ENCODE results near the gene C1GALT1. TPM values are rescaled to one million over a fixed set of nuclear protein-coding genes. Genes with fewer than 3 reads are reported as not detected.
"Not testable (repeated sequence)": the region's sequence is repeated elsewhere in the genome, so short reads cannot be mapped to it uniquely, and the experiment has no call there.

C1GALT1 gene
- total RNA-seq, 3 donors from 2014 or later = 23.3 to 38.9 (median 30.1) TPM

- ATAC-seq = no peak
Measured at GRCh38 chr7:7237201-7237977, 55.0 kb downstream of the C1GALT1 start.

GRCh38 chr7:7237978-7238267, 55.6 kb downstream of the C1GALT1 start:
- intact Hi-C loops (cut with DNase I, micrococcal nuclease) = no loop called here
- ATAC-seq = no peak

More at GRCh38 chr7:7237201-7237977, 55.0 kb downstream of the C1GALT1 start:
- Histone ChIP-seq H3K4me3 (no peak overlapping the region), H3K9me3 (no peaks in the 10 kb centered on the region), H3K36me3 (ENCODE audit: low read depth) (no peaks in the 10 kb centered on the region), H3K4me1 (ENCODE audit: low read depth) (no peaks in the 10 kb centered on the region)
- TF ChIP-seq CTCF (IDR thresholded peaks at IDR 0.05) = no peak
- no peak for DNase-seq
- intact Hi-C loops (cut with DNase I, micrococcal nuclease) = no loop called here

GRCh38 chr7:7239346-7239745, 57.0 kb downstream of the C1GALT1 start:
- no peak for ATAC-seq
- Histone ChIP-seq H3K9me3 (no peaks in the 10 kb centered on the region), H3K4me1 (ENCODE audit: low read depth) (no peaks in the 10 kb centered on the region), H3K4me3 (no peak overlapping the region), H3K36me3 (ENCODE audit: low read depth) (no peaks in the 10 kb centered on the region)
- TF ChIP-seq CTCF (IDR thresholded peaks at IDR 0.05) = no peak
- DNase-seq = no peak
- intact Hi-C loops (cut with DNase I, micrococcal nuclease) = no loop called here

More at GRCh38 chr7:7237978-7238267, 55.6 kb downstream of the C1GALT1 start:
- Histone ChIP-seq H3K9me3 (no peaks in the 10 kb centered on the region), H3K4me3 (no peak overlapping the region), H3K36me3 (ENCODE audit: low read depth) (no peaks in the 10 kb centered on the region), H3K4me1 (ENCODE audit: low read depth) (no peaks in the 10 kb centered on the region)
- no peak for TF ChIP-seq CTCF (IDR thresholded peaks at IDR 0.05)
- DNase-seq = no peak

GRCh38 chr7:7242899-7243298, 60.6 kb downstream of the C1GALT1 start:
- ATAC-seq = no peak
- Histone ChIP-seq H3K4me1 (ENCODE audit: low read depth) (no peaks in the 10 kb centered on the region), H3K36me3 (ENCODE audit: low read depth) (no peaks in the 10 kb centered on the region), H3K9me3 (no peaks in the 10 kb centered on the region), H3K4me3 (no peak overlapping the region)
- no peak for TF ChIP-seq CTCF (IDR thresholded peaks at IDR 0.05)
- intact Hi-C loops (cut with DNase I, micrococcal nuclease) = no loop called here
- DNase-seq = no peak

- ATAC-seq; H3K4me1 ChIP-seq (ENCODE audit: low read depth); intact Hi-C loops (cut with DNase I, micrococcal nuclease); H3K4me3 ChIP-seq; H3K36me3 ChIP-seq (ENCODE audit: low read depth); H3K9me3 ChIP-seq; DNase-seq: not testable (repeated sequence)
Measured at GRCh38 chr7:7245233-7245632, 62.9 kb downstream of the C1GALT1 start.

GRCh38 chr7:7246223-7246622, 63.9 kb downstream of the C1GALT1 start:
- no peaks in the 10 kb centered on the region for H3K9me3 ChIP-seq
- no peak overlapping the region for H3K4me3 ChIP-seq
- no peak for TF ChIP-seq CTCF (IDR thresholded peaks at IDR 0.05)
- DNase-seq = no peak
- H3K4me1 ChIP-seq (ENCODE audit: low read depth) = no peaks in the 10 kb centered on the region
- ATAC-seq = no peak
- intact Hi-C loops (cut with DNase I, micrococcal nuclease) = no loop called here
- no peaks in the 10 kb centered on the region for H3K36me3 ChIP-seq (ENCODE audit: low read depth)
